Measurements from ENCODE around the gene AHCTF1.

DNA sequence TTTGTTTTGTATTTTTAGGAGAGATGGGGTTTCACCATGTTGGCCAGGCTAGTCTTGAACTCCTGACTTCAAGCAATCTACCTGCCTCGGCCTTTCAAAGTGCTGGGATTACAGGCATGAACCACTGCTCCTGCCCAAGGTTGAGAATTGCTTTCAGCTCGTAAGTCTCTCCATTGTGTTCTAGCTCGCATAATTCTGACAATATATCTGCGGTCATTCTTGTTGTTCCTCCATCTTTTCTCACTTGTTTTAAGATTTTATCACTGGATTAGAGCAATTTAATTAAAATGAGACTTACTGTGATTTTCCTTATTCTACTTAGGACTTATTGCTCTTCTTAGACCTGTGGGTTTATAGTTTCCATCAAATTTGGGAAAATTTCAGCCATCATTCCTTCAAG, 102.9 kb downstream of the AHCTF1 start:
- TF ChIP-seq, protein P1, sequence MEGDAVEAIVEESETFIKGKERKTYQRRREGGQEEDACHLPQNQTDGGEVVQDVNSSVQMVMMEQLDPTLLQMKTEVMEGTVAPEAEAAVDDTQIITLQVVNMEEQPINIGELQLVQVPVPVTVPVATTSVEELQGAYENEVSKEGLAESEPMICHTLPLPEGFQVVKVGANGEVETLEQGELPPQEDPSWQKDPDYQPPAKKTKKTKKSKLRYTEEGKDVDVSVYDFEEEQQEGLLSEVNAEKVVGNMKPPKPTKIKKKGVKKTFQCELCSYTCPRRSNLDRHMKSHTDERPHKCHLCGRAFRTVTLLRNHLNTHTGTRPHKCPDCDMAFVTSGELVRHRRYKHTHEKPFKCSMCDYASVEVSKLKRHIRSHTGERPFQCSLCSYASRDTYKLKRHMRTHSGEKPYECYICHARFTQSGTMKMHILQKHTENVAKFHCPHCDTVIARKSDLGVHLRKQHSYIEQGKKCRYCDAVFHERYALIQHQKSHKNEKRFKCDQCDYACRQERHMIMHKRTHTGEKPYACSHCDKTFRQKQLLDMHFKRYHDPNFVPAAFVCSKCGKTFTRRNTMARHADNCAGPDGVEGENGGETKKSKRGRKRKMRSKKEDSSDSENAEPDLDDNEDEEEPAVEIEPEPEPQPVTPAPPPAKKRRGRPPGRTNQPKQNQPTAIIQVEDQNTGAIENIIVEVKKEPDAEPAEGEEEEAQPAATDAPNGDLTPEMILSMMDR (IDR thresholded peaks at IDR 0.05; ENCODE audit: borderline replicate concordance, extremely low read depth, low read length, poor library complexity, severe bottlenecking) = no peak
- no peak for TF ChIP-seq EZH2 (IDR thresholded peaks at IDR 0.05; ENCODE audit: borderline replicate concordance, low read depth, low read length, severe bottlenecking)
